Epithelial cell of umbilical artery (primary cell): ENCODE results near the gene HEATR3. TPM values are rescaled to one million over a fixed set of nuclear protein-coding genes. Genes with fewer than 3 reads are reported as not detected.

Source experiments
- total RNA-seq: library from RNA; depleted of rRNA; stranded (reverse); fragments of >200 nt; gene quantifications from 2 replicates; pipeline ENCODE4 v1.2.3, GENCODE V29; 2014

Gene HEATR3, protein sequence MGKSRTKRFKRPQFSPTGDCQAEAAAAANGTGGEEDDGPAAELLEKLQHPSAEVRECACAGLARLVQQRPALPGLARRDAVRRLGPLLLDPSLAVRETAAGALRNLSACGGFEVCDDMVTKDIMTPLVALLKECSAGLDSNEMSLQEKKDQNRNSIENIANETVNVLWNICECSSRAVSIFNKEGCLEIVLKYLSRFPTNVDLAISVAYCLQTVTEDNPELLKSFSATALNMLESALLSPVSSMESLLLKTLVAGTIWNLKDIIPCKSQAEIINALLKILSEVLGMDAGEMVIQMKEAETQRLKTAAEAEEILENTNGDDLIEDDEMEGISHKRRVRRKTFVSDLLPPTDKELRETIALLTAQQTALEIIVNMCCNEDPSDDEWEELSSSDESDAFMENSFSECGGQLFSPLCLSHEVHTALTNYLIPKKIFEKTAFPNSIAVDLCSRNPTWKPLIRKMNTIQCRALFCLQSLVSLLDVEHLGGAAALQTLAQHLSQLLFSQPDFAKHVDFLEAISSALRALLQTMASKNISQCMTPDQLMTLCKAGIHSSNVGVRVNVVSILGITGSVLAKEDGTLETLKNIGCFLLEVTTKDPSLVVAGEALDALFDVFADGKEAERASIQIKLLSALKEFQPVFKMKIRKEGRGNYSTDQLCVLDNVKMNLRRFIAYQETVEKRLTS
- total RNA-seq: 36.3 and 36.7 TPM in 2 replicates

DNA sequence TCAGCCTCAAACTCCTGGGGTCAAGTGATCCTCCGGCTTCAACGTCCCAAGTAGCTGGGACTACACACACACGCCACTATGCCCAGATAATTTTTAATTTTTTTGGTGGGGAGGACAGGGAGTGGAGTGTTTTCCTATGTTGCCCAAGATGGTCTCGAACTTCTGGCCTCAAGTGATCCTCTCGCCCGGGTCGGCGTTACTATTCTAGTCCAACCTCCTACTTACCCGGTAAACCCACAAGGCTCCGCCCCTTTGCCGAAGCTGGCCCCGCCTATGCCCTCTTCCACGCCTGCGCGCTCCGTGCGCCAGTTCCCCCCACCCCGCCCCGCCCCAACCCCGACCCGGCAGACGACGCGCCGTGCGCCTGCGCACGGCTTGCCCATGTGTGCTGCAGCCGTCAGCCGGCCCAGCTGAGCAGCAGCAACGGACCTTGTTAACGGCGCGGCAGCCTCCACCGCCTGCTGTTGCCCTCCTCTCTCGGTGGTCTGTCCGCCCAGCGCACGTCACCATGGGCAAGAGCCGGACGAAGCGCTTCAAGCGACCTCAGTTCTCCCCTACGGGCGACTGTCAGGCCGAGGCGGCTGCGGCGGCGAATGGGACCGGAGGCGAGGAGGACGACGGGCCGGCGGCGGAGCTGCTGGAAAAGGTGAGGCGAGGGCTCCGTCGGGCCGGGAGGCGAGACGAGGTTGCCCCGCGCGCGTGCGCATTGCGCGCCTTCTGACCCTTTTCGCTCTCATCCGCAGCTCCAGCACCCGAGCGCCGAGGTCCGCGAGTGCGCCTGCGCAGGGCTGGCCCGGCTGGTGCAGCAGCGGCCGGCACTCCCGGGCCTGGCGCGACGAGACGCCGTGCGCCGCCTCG is at the start of gene HEATR3:
Gene HEATR3, plus strand, starts transcription at position 347 of the 858 bp plus-strand sequence. Its CDS starts 162 bp downstream, at position 509.

DNA sequence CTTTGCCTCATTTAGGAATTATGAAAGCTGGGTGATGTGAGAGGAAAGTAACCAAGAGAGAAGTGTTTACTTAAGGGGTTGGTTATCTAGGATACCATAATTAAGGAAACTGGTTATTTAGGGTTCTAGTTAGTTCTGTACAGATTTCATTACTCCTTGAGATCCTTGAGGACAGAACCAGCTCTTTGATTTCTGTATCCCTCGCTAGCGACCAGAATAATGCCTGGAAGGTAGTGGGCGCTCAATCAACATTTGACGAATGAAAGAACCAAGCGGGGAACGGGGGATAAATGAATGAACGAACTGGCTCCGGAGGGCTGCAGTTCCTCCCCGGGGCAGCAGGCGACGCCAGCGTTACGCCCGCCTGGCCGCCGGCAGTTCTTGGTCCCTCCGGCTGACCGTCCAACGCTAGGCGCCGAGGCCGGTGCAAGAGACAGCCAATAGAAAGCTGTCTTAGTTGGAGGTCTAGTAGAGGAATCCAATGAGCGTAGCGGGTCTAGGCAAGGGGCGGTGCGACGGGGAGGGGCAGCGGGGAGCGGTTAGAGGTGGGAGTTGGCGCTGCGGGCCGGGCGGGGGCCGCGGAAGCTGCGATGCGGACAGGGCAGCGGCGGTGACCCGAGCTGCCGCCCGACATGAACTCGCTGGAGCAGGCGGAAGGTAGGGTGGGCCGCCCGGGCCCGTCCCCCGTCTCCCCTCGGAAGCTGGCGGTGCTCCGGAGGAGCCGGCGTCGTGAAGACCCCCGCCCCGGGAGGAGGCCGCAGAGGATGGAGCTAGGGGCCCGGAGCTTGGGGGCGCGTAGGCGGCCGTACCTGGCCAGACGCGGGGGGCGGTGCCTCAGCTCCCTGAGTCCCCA is 40.9 kb upstream of the HEATR3 start, which contains the start of gene CNEP1R1:
Gene CNEP1R1, plus strand, starts transcription at position 542 of the 853 bp plus-strand sequence. Its CDS starts 91 bp downstream, at position 633.

DNA sequence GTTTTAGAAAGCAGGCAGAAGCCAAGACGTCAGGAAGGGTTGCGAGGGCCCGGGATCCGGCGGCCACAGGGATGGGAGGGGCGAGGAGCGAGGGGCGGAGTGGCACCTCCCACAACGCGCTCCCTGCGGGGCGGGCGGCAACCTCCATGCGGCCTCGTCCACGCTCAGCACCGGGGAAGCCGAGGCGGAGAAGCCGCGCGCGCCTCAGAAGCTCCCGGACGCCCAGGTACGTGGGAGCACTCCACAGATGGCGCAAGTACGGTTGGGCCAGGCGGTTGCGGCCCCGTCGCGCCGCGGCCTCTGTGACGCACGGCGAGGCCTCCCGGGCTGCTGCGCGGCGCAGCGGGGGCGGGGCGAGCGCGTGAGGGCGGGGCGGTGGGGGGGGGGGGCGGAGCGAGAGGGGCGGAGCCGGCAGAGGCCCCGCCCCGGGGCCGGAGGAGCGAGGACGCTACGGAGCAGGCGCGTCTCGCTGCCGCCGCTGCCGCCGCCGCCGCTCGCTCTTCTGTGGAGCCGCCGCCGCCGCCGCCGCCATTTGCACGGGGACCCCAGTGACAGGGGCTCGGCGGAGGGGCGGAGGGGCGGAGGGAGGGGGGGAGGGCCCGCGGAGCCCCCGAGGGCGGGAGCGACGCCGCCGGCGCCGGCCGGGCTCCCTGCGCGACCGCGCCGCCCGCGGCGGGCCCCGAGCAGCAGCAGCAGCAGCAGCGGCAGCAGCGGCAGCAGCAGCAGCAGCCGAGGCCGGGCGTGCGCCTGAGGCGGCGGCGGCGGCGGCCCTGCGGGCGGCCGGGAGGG is 87.2 kb downstream of the HEATR3 start, which contains the start of gene TENT4B:
Gene TENT4B, plus strand, starts transcription at position 500 of the 789 bp plus-strand sequence. CDS start 316 bp downstream, outside the sequence.

Other genes starting within 250 kb of the HEATR3 start
- 0.46 and 1.3 TPM in 2 replicates for gene ZNF423, start 209.9 kb upstream of the HEATR3 start, total RNA-seq
- gene CNEP1R1, start 40.7 kb upstream of the HEATR3 start, total RNA-seq: 28.3 and 37.2 TPM in 2 replicates
- 7.1 and 14.4 TPM in 2 replicates for gene TENT4B, start 87.3 kb downstream of the HEATR3 start, total RNA-seq
- 22.1 and 35.3 TPM in 2 replicates for gene ADCY7, start 200.6 kb downstream of the HEATR3 start, total RNA-seq